NT2/D1 (cell line): ENCODE results near the gene ACTR1A.

Experiments used
- SUZ12 ChIP-seq: IDR thresholded peaks from 2 replicates; pipeline ENCODE4 v1.6.1; 2011; ENCODE audit not compliant: insufficient read length, insufficient read depth; ENCODE audit errors: extremely low read depth
- YY1 ChIP-seq: IDR thresholded peaks from 2 replicates; pipeline ENCODE4 v1.6.1; 2011; ENCODE audit not compliant: insufficient read length, insufficient read depth
- ZNF274 ChIP-seq: IDR thresholded peaks from 2 replicates; pipeline ENCODE4 v1.6.1; 2011; ENCODE audit warnings: mild to moderate bottlenecking, low read depth, low read length

GRCh38 chr10:102517553-102517952 lies 15.0 kb upstream of the ACTR1A start:
- TF ChIP-seq ZNF274: no peak
- no peak for TF ChIP-seq SUZ12
- no peak for TF ChIP-seq YY1
